OCI-LY7 (cell line): Measurements from ENCODE around the gene PADI4.

Source experiments
- CTCF ChIP-seq: fragments of 200-600 bp; sonication (generic); conservative IDR thresholded peaks from 2 replicates; pipeline ENCODE4 v1.5.1; 2014; ENCODE audit warnings: mild to moderate bottlenecking, antibody characterized with exemption, low read length, moderate library complexity, mixed read lengths
- EZH2phosphoT487 ChIP-seq: fragments of 200-600 bp; sonication (generic); IDR thresholded peaks from 2 replicates; pipeline ENCODE4 v1.6.1; 2018; ENCODE audit warnings: low read depth, borderline replicate concordance, mild to moderate bottlenecking, mixed run types, antibody characterized with exemption, low read length, moderate library complexity, mixed read lengths

- TF ChIP-seq CTCF (no peak), EZH2phosphoT487 (no peak)
Observed at GRCh38 chr1:17281775-17282181, 26.2 kb upstream of the PADI4 start.
